ENCODE measurements around the gene TTC12. TPM values are rescaled to one million over a fixed set of nuclear protein-coding genes. Genes with fewer than 3 reads are reported as not detected.

The TTC12 gene
- total RNA-seq, 1 experiment from 2014 or later = 3.2 TPM

Other genes starting within 250 kb of the TTC12 start
- not detected in 2 replicates for gene ANKK1, start 73.2 kb downstream of the TTC12 start, total RNA-seq (2014; rRNA removed; shearing (Covaris generic))
- not detected in 2 replicates for gene DRD2, start 160.8 kb downstream of the TTC12 start, total RNA-seq (2014; rRNA removed; shearing (Covaris generic))

All from SJSA1 (cell line).